Measurements from ENCODE around the gene RRP8. TPM values are rescaled to one million over a fixed set of nuclear protein-coding genes. Genes with fewer than 3 reads are reported as not detected.

Gene RRP8
- total and polyA plus RNA-seq, 9 of the 15 experiments (the other 6 are each of a cell fraction or from before 2014, with no cell fraction given): 5.7 to 47.3 (median 32.6) TPM

- TF ChIP-seq ZHX1 (conservative IDR thresholded peaks at IDR 0.05; ENCODE audit: low read length): no peak
- no peak for TF ChIP-seq CBX8 (IDR thresholded peaks at IDR 0.05; ENCODE audit: borderline replicate concordance, extremely low read depth, low read depth, low read length, poor library complexity, severe bottlenecking)
- TF ChIP-seq NCOA6 (IDR thresholded peaks at IDR 0.05): no peak
- TF ChIP-seq JUNB (CRISPR knock-in tag; conservative IDR thresholded peaks at IDR 0.05): no peak
- no peak for TF ChIP-seq SIN3A (IDR thresholded peaks at IDR 0.05; ENCODE audit: borderline replicate concordance in 2 of 2, control insufficient read depth in 1 of 2, low read depth in 2 of 2, low read length in 2 of 2)
- no peak for TF ChIP-seq NR0B1 (IDR thresholded peaks at IDR 0.05; ENCODE audit: partially characterized antibody)
- TF ChIP-seq KDM2B (CRISPR knock-in tag; IDR thresholded peaks at IDR 0.05): no peak
- TF ChIP-seq STAT6 (CRISPR knock-in tag; IDR thresholded peaks at IDR 0.05): no peak
- no peak for TF ChIP-seq ZNF12 (CRISPR knock-in tag; IDR thresholded peaks at IDR 0.05)
Measured at GRCh38 chr11:6563121-6563619, 40.2 kb downstream of the RRP8 start (continued).

All from K562 (cell line).